HG03135 (cell line): ENCODE results near the gene AFAP1.

Source experiments
- ATAC-seq: cut with Tn5 transposase; IDR thresholded peaks from one replicate; pipeline ENCODE4 v1.9.1; 2021; ENCODE audit warnings: mild to moderate bottlenecking, moderate library complexity; ENCODE audit not compliant: unreplicated experiment

Gene AFAP1

GRCh38 chr4:7867701-7868435 is 71.8 kb downstream of the AFAP1 start:
- ATAC-seq = no peak

GRCh38 chr4:7867191-7867590 is 72.5 kb downstream of the AFAP1 start:
- no peak for ATAC-seq

GRCh38 chr4:7865533-7865932 is 74.1 kb downstream of the AFAP1 start:
- no peak for ATAC-seq

- no peak for ATAC-seq
Measured at GRCh38 chr4:7864685-7865084, 75.0 kb downstream of the AFAP1 start.

- no peak for ATAC-seq
Measured at GRCh38 chr4:7863911-7864681, 75.6 kb downstream of the AFAP1 start.

- ATAC-seq = no peak
Measured at GRCh38 chr4:7862561-7863192, 77.0 kb downstream of the AFAP1 start.

- ATAC-seq = no peak
Measured at GRCh38 chr4:7861440-7861881, 78.2 kb downstream of the AFAP1 start.

- ATAC-seq = no peak
Measured at GRCh38 chr4:7860600-7861163, 79.0 kb downstream of the AFAP1 start.

GRCh38 chr4:7859326-7859725 is 80.3 kb downstream of the AFAP1 start:
- ATAC-seq = no peak

- no peak for ATAC-seq
Measured at GRCh38 chr4:7858498-7858897, 81.2 kb downstream of the AFAP1 start.

GRCh38 chr4:7857993-7858392 is 81.7 kb downstream of the AFAP1 start:
- ATAC-seq = no peak

GRCh38 chr4:7857238-7857701 is 82.4 kb downstream of the AFAP1 start:
- no peak for ATAC-seq

- ATAC-seq = no peak
Measured at GRCh38 chr4:7855731-7856130, 83.9 kb downstream of the AFAP1 start.

- ATAC-seq = no peak
Measured at GRCh38 chr4:7854697-7855370, 84.8 kb downstream of the AFAP1 start.

- ATAC-seq = no peak
Measured at GRCh38 chr4:7854216-7854615, 85.4 kb downstream of the AFAP1 start.

GRCh38 chr4:7853271-7853670 is 86.4 kb downstream of the AFAP1 start:
- no peak for ATAC-seq

GRCh38 chr4:7852568-7853185 is 87.0 kb downstream of the AFAP1 start:
- ATAC-seq = no peak

- no peak for ATAC-seq
Measured at GRCh38 chr4:7850489-7850888, 89.2 kb downstream of the AFAP1 start.

GRCh38 chr4:7847206-7847605 is 92.5 kb downstream of the AFAP1 start:
- no peak for ATAC-seq

GRCh38 chr4:7845493-7846128 is 94.0 kb downstream of the AFAP1 start:
- ATAC-seq = no peak
